Ascending aorta (tissue), 2 donors: ENCODE results near the gene PDGFA. TPM values are rescaled to one million over a fixed set of nuclear protein-coding genes. Genes with fewer than 3 reads are reported as not detected.

Experiments used
- DNase-seq, 2 donors: peaks; one replicate each; pipeline ENCODE4 v3.0.0-alpha.2; 2019; ENCODE audit warnings: low spot score in 2 of 2
- H3K27ac ChIP-seq, 2 donors: fragments of 200-600 bp; sonication (generic); one replicate each; pipeline ENCODE4 v1.5.1; 2016 to 2017; ENCODE audit warnings: mild to moderate bottlenecking in 1 of 2
- H3K27me3 ChIP-seq: fragments of 200-600 bp; sonication (generic); one replicate; pipeline ENCODE4 v1.5.1; 2017
- H3K36me3 ChIP-seq, 2 donors: fragments of 200-600 bp; sonication (generic); one replicate each; pipeline ENCODE4 v1.5.1; 2016
- H3K4me1 ChIP-seq, 2 donors: fragments of 200-600 bp; sonication (generic); one replicate each; pipeline ENCODE4 v1.5.1; 2016 to 2017; ENCODE audit warnings: mild to moderate bottlenecking in 1 of 2
- H3K4me3 ChIP-seq, 2 donors: fragments of 200-600 bp; sonication (generic); one replicate each; pipeline ENCODE4 v1.5.1; 2016 to 2017; ENCODE audit warnings: mild to moderate bottlenecking in 1 of 2
- H3K9me3 ChIP-seq, 2 donors: fragments of 200-600 bp; sonication (generic); one replicate each; pipeline ENCODE4 v1.5.1; 2016
- intact Hi-C: fragments of 100-400 bp; cut with DNase I; formaldehyde crosslinking; loops from one replicate; pipeline ENCODE4 v1.15.1; 2023
- total RNA-seq: library from RNA; depleted of rRNA; stranded (reverse); fragments of >200 nt; gene quantifications from one replicate; pipeline ENCODE4 v1.1.0, GENCODE V29; 2016
- TF ChIP-seq, protein P1 (sequence below), 3 experiments: fragments of 200-600 bp in 2 of 3; fragments of 450-650 bp in 1 of 3; sonication (generic) in 2 of 3; IDR thresholded peaks; one replicate each; pipeline ENCODE4 v1.5.1; 2016 to 2019; ENCODE audit warnings: antibody characterized with exemption in 3 of 3, mild to moderate bottlenecking in 1 of 3, moderate library complexity in 1 of 3

The PDGFA gene
- total RNA-seq, 1 donor from 2014 or later = 349 TPM

DNA sequence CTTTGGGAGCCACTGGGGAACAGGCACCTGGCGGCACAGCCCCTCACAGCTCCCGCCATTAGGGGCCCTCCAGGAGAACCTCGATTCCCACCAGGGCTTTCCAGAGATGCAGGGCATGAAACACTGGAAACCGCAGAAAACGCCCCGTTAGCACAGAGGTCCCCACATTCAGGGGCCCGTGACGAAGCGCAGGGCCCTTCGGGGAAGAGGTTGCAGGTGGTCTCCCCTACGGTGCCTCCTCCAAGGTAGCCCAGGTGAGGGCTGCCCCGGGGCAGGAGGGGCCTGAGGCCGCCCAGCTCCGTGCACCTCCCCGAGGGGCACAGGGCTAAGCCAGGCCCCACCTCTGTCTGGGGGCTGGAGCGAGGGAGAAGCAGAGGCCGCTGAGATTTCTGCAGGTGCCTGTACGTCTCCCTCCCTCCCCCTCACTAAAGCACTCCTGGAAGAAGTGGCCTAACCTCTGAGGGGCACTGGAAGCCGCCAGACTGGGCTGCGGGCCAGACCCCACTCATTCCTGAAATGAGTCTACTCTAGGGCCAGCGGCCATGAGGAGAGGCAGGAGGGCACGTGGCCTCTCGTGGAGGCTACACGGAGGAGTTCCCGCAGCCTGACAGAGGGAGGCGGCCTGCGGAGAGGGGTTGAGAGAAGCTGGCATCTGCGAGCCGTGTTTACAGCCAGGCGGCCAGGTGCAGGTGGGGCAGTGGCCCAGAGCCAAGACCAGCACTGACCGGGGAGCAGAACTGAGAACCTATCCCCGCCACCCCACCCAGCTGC, 6.9 kb downstream of the PDGFA start:
- no peak for DNase-seq

DNA sequence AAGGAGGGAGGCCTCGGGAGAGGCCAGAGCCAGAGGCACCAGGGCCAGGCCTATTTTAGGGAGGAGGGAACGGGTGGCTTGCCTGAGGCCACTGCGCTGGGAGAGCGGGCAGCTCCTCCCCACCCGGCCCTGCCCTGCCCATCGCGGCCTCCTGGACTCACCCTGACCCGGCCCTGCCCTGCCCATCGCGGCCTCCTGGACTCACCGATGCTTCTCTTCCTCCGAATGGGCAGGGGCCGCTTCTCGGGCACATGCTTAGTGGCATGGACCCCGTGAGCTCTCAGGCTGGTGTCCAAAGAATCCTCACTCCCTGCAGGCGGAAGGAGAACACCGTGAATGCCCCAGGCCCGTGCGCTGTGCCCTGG, 7.5 kb downstream of the PDGFA start:
- Histone ChIP-seq H3K36me3 (peaks cover 39 to 56% of the 10 kb centered on the region in 2 donors), H3K27ac (peak overlapping the region; percentile 97), H3K4me1 (peaks cover 16 to 57% of the 10 kb centered on the region in 2 donors), H3K27me3 (no peaks in the 10 kb centered on the region), H3K4me3 (no peak overlapping the region), H3K9me3 (no peaks in the 10 kb centered on the region)
- DNase-seq = no peak
- TF ChIP-seq, protein P1, sequence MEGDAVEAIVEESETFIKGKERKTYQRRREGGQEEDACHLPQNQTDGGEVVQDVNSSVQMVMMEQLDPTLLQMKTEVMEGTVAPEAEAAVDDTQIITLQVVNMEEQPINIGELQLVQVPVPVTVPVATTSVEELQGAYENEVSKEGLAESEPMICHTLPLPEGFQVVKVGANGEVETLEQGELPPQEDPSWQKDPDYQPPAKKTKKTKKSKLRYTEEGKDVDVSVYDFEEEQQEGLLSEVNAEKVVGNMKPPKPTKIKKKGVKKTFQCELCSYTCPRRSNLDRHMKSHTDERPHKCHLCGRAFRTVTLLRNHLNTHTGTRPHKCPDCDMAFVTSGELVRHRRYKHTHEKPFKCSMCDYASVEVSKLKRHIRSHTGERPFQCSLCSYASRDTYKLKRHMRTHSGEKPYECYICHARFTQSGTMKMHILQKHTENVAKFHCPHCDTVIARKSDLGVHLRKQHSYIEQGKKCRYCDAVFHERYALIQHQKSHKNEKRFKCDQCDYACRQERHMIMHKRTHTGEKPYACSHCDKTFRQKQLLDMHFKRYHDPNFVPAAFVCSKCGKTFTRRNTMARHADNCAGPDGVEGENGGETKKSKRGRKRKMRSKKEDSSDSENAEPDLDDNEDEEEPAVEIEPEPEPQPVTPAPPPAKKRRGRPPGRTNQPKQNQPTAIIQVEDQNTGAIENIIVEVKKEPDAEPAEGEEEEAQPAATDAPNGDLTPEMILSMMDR (IDR thresholded peaks at IDR 0.05) = no peak
- intact Hi-C loops = loop anchor here (5.0 to 10.0 kb wide), 3 partner anchors 180 to 355 kb away; no protein-coding TSS in a partner anchor

More for the DNA sequence above, 6.9 kb downstream of the PDGFA start:
- peaks cover 16 to 55% of the 10 kb centered on the region in 2 donors for H3K4me1 ChIP-seq
- H3K27me3 ChIP-seq = no peaks in the 10 kb centered on the region
- peak overlapping the region; percentile 58 to 83 for H3K4me3 ChIP-seq
- H3K9me3 ChIP-seq = no peaks in the 10 kb centered on the region
- peak overlapping the region; percentile 97 for H3K27ac ChIP-seq
- H3K36me3 ChIP-seq = peaks cover 33 to 50% of the 10 kb centered on the region in 2 donors
- intact Hi-C loops = loop anchor here (5.0 to 10.0 kb wide), 3 partner anchors 180 to 355 kb away; no protein-coding TSS in a partner anchor
- TF ChIP-seq, protein P1 (IDR thresholded peaks at IDR 0.05) = no peak

DNA sequence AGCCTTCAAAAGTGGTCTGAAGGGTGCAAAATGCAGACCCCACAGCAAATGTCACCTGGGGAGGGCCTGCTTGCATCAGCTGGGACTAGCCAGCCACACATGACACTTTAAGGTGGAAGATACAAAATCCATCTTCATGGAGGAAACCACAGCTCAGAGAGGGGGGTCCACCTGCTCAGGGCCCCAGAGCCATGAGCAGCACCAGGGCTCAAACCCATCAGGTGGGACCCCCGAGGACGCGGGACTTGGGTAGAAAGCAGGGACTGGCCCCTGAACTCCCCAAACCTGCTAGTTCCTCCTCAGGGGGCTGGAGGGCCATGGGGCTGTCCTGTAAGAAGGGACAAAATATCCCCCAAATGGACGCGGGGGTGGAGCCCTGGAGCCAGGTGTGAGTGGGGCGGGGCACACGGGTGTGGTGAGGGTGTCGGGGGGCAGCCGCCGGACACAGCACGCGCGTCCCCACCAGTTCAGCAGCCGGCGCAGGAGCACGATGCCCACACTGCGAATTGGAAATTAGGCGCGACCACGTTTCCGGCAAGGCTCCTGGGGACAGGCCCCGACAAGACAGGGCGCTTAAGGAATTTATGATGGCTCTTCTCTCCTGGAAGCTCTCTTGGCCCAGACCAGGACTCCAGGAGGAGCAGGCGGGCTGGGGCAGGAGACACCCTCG, 8.0 kb downstream of the PDGFA start:
- Histone ChIP-seq H3K27ac (peak overlapping the region; percentile 97), H3K9me3 (no peaks in the 10 kb centered on the region), H3K36me3 (peaks cover 44 to 61% of the 10 kb centered on the region in 2 donors), H3K27me3 (no peaks in the 10 kb centered on the region), H3K4me3 (no peak overlapping the region), H3K4me1 (peaks cover 16 to 63% of the 10 kb centered on the region in 2 donors)
- no peak for DNase-seq
- intact Hi-C loops = loop anchor here (5.0 to 10.0 kb wide), 3 partner anchors 179 to 356 kb away; no protein-coding TSS in a partner anchor
- TF ChIP-seq, protein P1 (IDR thresholded peaks at IDR 0.05) = no peak

DNA sequence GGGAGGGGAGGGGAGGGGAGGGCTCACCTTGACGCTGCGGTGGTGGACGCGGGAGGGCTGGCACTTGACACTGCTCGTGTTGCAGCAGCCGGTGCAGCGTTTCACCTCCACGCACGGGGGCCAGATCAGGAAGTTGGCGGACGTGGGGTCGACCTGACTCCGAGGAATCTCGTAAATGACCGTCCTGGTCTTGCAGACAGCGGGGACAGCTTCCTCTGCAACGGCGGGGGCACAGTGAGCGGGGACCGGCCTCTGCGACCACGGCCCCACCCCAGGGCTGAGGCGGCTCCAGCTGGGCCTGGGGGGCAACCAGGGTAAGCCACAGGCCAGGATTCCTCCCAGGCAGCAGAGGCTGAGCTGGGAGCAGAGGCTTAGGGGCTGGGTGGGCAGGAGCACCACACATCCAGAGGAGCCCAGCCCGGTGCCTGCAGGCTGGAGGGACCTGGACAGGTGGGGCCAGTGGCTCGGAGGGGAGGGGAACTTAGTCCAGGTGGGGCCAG, 8.8 kb downstream of the PDGFA start:
- intact Hi-C loops = loop anchor here (5.0 to 10.0 kb wide), 3 partner anchors 179 to 356 kb away; no protein-coding TSS in a partner anchor
- TF ChIP-seq, protein P1 (IDR thresholded peaks at IDR 0.05) = no peak
- Histone ChIP-seq H3K9me3 (no peaks in the 10 kb centered on the region), H3K27me3 (no peaks in the 10 kb centered on the region), H3K27ac (peak overlapping the region; percentile 97), H3K4me1 (peaks cover 16 to 60% of the 10 kb centered on the region in 2 donors), H3K36me3 (peaks cover 48 to 69% of the 10 kb centered on the region in 2 donors), H3K4me3 (no peak overlapping the region)
- no peak for DNase-seq

DNA sequence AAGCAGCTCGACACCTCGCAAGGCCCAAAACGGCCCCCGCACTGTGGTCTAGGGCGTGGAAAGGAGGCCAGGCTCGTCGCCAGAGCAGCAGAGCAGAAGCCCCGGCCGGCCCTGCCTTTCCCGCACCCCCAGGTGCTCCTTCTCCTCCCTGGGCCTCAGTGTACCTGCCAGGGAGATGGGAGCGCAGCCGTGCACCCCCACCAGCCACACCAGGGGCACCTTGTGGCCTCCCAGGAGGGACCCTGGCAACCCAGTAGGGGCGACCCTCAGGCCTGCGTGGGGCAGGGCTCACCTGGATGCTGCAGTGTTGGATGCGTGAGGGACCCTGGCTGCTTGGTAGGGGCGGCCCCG, 9.5 kb downstream of the PDGFA start:
- Histone ChIP-seq H3K4me1 (peaks cover 15 to 60% of the 10 kb centered on the region in 2 donors), H3K36me3 (peaks cover 53 to 76% of the 10 kb centered on the region in 2 donors), H3K4me3 (no peak overlapping the region), H3K27ac (peak overlapping the region; percentile 48 to 62), H3K27me3 (no peaks in the 10 kb centered on the region), H3K9me3 (no peaks in the 10 kb centered on the region)
- no peak for DNase-seq
- TF ChIP-seq, protein P1 (IDR thresholded peaks at IDR 0.05) = no peak
- intact Hi-C loops = loop anchor here (5.0 to 10.0 kb wide), 3 partner anchors 178 to 357 kb away; no protein-coding TSS in a partner anchor
